ENCODE measurements around the gene TNNT1.

GRCh38 chr19:55172741-55173140, 23.7 kb upstream of the TNNT1 start:
- TF ChIP-seq YY1 (IDR thresholded peaks at IDR 0.05; ENCODE audit: low read depth) (no peak), USF1 (IDR thresholded peaks at IDR 0.05) (no peak), EP300 (IDR thresholded peaks at IDR 0.05; ENCODE audit: borderline replicate concordance) (no peak), MAX (IDR thresholded peaks at IDR 0.05) (no peak), TEAD4 (IDR thresholded peaks at IDR 0.05) (no peak), CREB1 (IDR thresholded peaks at IDR 0.05; ENCODE audit: low read depth) (no peak), RAD21 (IDR thresholded peaks at IDR 0.05; ENCODE audit: low read depth) (no peak), ZBTB7A (IDR thresholded peaks at IDR 0.05; ENCODE audit: low read depth) (no peak), TAF1 (IDR thresholded peaks at IDR 0.05; ENCODE audit: low read depth) (no peak), REST (IDR thresholded peaks at IDR 0.05; ENCODE audit: low read depth) (no peak)
